GM21529 (cell line): Measurements from ENCODE around the gene CTDNEP1.
"Not testable (repeated sequence)": the region's sequence is repeated elsewhere in the genome, so short reads cannot be mapped to it uniquely, and the experiment has no call there.

Source experiments
- ATAC-seq: cut with Tn5 transposase; IDR thresholded peaks from one replicate; pipeline ENCODE4 v1.9.1; 2021; ENCODE audit not compliant: unreplicated experiment

The CTDNEP1 gene

DNA sequence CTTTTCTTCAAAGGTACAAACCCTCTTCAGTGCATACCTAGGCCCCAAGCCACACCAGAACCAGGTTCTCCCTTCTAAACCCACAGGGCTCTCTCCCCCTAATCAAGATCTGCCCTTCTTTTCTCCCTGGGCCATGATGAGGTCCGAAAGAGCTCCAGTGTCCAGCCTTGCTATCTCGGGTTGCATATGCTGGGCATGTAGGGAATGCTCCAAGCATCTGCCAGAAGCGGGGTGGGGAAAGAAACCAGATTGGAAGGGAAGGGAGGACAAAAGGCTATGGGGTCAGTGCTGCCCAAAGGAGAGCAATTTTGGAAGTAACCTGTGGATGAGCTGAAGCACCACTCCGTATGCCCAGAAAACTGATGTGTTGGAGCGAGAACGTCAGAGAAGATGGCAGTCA is 2.3 kb downstream of the CTDNEP1 start:
- ATAC-seq: no peak

DNA sequence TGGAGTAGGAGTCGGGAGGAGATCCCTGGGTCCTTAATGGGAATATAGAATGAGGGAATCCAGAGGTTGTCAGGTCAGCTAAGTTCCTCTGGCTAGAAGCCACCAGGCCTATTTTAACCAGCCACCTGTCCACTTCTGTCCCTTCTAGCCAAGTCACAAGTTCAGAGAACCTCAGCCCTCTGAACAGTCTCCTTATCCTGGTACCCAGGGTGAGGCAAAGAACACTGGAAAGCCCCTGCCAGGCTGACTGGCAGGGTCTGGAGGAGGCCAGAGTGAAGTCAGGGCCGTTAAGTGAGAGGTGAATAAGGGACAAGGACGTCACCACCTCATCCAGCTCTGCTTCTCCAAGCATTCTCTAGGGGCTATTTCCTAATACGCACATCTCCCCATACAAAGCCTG is 2.7 kb downstream of the CTDNEP1 start:
- no peak for ATAC-seq

DNA sequence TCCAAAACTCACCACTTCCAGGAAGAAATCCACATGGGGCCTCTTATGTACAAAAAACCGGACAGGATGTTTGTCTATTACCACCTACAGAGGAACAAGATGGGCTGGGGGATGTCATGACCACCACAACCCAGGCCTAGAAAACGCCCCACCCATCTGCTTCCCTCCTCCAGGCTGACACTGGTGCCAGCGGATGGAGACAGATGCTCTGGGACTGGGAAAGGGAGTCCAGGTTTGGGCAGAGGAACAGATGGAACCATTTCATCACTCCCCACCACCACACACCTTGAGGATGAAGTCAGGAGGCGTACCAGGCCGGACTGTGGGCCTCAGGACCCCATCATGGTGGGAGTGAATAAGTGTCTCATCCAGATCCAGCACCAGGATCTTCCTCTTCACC is 4.8 kb downstream of the CTDNEP1 start:
- ATAC-seq: no peak

DNA sequence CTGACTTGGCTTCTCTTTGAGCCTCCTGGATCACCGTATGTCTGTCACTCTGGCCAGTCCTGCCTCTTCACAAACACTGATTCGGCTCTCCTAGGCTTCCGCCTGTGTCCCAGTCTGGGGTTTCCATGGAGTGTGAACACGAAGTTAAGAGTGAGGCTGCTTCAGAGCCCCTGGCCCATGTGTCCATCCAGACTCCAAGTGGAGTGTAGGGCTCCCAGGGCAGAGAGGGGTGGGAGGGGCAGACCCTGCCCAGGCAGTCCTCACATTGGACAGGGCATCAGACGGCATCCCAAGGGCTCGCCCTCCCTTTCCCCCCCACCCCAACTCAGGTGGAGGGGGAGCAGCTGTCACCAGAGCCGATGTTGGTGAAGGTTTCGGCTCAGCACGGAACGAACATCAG is 7.7 kb downstream of the CTDNEP1 start:
- ATAC-seq: not testable (repeated sequence)

DNA sequence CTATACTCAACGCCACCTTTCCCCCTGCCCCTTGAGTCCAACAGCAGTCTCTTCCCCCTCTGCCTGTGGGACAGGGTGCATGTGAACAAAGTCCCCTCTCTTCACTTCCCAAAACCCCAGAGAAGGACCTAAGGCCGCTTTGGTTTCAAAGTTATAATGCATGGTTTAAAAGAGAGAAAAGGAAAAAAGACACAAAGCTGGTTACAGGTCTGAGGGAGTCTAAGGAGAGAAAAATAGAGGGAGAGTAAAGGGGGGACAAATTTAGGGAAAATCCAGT is 8.1 kb downstream of the CTDNEP1 start:
- ATAC-seq: no peak

DNA sequence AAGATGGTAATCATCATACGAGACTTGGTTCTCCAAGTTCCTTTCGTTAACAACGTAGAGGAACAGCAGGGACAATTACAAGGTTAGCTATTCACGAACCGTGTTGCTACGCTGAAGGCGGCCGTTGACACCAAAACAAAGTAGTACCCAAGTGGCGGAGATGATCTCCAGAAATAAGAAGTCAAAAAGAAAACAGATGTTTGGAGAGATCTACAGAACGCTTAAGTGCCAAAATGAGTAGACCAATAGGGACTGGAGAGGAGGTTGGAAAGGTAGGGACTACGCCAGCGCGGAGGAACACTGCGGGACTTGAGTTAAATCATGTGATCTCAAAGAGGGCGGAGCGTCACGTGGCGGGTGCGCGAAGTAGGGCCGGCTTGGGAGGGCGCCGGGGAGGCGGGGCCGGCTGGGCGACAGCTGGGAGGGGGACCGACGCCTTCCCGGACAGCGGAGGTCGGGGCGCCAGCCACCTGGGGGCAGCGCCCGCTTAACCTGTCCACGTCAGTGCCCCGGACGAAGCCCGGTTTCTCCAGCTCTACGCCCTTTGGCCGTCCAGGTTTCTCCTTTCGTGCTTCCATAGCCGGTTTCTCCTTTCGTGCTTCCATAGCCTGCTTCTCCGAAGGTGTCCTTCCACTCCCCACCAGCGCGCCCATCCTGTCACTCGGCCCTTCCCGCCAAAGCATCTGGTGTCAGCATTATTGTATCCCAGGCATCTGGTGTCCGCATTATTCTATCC is 8.6 kb downstream of the CTDNEP1 start:
- peak; percentile 43 for ATAC-seq

DNA sequence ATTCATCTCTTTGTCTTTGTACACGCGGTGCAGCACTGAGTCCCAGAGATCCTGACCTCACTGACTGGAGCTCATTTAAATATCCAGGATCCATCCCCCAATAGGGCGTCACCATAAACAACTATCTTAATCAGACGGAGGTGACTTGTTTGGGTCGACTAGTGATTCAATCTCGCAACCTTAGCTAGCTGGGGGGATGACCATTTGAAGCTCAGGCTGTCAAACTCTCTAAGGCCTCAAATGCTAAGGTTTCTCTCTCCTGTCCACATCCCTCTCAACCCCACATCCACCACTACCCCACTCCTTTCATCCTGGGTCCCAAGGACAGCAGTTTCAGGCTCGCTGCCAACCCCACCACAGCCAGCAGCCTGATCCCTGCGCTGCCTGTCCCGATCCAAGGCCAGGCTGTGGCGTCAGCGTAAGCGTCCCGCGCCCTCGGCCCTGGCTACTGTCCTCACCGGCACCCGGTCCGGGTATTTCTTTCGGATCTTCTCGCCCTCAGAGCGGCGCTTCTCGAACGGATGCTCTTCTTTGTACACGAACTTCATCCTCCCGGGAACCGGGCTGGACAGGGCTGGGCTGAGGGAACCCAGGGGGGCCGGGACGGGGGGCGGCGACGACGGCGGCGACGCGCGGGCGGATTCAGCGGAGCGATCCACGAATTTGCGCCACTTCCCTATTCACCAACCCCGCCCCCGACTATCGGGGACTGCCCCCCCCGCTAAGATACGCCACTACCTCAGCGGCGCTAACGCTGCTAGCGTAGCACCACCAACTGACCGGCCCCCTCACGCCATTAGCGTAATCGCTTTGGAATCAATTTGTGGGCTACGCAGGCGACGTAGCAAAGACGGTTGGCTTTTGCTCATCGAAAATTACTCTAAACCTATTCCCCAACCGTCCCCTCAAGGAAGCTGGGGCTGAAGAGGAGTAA is 9.5 kb downstream of the CTDNEP1 start, which contains the start of gene GABARAP:
TSS of gene GABARAP (minus strand) at position 667 of the 934 bp plus-strand sequence. CDS start at position 548, 119 bp downstream.
- ATAC-seq: no peak

DNA sequence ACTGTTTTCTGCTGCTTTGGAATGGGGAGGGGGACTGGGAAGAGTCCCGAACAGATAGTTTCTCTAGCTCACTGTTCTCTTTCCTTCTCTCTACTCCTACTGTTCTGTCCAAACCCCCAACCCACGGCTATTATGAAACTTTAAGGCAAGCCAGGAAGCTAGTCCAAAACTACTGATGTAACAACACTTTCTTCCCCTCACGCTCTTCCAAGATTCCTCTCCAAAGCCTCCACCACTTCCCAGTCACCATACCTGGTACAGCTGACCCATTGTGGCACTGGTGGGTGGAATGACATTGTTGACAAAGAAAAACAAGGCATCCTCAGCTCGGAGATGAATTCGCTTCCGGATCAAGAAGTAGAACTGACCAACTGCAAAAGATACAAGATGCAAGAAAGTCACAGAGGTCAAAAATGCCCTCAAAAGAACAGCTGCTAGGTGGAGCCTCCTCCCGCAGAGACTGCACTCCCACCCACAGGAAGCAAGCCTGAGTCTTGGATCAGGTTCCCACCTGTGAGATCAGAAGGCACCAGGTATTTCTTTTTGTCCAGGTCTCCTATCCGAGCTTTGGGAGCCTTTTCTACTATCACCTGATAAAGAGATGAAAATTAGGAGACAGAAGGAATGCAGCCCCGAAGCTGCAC is 10.3 kb downstream of the CTDNEP1 start:
- no peak for ATAC-seq

DNA sequence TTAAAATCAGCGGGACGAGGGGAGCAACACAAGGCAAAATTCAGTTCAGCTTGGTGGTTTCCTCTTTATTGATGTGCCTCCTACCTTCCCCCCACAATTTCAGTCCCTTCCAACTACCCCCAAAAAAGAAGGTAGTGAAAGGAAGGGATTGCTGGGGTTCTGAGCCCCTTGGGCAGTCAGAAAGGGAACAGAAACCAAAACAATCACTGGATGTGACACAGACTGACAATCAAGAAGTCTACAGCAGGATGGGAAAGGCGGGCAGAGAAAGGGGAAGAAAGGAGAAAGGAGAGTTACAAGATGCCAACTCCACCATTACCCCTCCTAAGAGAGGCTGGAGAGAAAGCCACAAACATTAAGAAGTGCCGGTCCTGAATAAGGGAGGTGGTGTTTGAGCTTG is 11.2 kb downstream of the CTDNEP1 start:
- ATAC-seq: no peak

DNA sequence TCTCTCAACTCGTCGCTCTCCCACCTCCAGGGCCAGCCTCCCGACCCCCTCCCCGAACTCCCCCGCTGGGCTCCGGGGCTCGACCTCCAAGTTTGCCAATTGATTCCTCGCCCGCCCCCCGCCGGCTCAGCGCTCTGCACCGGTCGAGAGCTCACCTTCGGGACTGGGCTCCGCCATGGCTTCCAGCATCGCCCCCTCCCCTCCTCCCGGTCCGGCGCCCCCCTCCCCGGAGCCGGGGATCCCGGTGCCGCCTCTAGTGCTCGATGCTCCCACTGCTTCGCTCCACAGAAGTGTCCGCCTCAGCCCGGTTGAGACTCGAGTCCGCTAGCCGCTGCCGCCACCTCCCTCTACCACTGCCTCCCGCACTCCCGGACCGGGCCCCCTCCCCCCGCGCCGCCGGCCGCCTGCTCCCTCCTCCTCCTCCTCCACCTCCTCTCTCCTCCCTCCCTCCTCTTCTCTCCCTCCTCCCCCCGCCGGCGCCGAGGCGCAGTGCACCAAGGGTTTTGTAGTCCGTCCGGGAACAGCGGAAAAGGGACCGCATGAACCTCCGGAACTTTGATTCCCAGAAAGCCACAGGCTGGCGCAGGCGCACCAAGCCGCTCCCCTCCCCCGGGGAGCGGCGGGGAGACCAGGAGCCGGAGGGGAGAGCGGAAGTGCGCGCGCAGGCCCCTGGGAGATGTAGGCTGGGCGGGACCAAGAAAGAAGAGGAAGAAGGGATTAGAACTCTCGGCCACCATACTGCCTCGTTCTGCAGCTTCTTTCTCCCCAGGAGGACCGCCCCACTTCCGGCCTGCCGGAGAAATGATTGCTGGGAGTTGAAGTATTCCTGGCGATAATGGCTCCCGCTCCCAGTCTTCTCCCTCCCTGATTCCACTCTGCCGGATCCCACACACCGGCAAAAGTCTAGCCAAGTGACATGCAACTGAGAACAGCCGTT is 12.2 kb downstream of the CTDNEP1 start, which contains the start of gene PHF23:
TSS of gene PHF23 (minus strand) at position 367 of the 937 bp plus-strand sequence. CDS start at position 189, 178 bp downstream.
- ATAC-seq: peak; percentile 43

DNA sequence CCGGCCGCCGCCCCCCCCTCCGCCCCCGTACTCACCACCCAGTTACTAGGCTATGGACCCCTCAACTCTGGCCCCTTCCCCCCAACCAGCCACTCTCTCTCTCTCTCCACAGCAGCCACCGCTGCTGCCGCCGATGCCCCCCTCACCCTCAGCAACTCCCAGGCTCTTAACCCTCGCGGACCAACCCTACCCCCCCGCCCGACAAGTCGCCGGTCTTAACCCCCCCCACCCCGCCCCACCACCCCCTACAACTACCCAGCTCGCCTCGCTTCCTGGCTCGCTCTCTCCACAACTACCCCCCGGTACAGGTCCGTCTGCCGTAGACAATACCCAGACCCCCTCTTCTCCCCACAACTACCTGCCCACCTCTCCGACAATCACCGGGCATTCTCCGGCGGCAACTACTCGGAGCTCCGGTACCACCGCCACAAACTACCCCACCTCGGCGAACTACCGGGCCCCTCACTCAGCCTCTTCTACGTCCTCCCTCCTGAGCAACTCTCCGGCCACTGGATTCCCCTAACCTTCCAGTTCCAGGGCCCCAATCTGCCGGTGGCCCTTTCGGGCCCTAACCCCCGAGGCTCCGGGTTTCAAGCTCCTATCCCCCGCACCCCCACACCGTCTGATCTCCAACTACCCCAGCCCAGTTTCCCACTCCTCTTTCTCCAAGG is 13.0 kb downstream of the CTDNEP1 start:
- ATAC-seq: no peak

DNA sequence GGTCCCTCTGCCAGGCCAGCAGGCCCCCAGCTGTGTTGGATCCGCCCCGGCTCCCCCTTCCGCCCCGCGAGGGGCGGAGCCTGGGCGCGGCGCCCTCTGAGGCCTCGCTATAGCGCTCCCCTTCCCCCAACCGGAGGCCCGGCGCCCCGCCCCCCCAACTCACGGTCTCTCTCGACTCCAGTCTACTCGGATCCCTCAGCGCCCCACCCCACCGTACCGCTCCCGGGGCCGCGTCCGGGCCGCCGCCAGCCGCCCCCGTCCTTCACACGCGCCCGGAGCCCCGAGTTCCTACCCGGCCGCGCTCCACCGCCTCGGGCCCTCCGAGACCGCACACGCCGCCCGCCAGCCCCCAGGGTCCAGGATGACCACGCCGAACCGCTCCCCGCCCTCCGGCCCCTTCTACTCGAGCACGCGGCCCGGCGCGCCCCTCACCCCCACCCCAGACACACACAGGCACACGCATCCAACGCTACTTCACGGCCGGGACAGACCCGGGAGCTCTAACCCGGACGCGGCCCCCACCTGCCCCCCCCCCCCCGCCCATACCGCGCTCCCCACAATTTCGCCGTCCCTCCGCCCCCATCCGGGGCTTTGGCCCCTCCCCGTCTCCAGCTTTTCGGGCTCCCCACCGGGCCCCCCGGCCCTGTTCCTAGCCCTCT is 13.6 kb downstream of the CTDNEP1 start:
- no peak for ATAC-seq

DNA sequence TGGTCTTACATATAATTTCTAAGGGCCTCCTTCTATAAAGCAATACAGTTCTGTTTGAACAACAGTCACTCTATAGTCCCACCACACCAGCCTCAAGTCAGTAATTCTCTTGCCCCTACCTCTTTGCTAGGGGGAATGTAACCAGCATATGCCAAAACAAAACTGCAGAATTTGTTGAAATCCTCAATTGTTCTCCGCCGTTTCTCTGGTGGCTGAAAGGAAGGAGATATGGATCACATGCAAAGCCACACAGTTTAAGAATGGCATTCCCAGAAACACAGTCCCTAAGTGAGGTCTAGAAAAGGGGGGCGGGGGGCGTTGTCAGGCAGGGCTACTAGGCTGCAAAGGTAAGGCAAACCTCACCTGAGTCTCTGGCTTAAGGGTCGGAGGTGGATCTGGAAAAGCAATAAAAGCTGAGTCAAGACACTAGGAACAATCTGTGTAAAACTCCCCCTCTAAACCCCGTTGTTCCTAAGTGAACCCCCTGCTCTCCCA is 14.2 kb downstream of the CTDNEP1 start:
- no peak for ATAC-seq

DNA sequence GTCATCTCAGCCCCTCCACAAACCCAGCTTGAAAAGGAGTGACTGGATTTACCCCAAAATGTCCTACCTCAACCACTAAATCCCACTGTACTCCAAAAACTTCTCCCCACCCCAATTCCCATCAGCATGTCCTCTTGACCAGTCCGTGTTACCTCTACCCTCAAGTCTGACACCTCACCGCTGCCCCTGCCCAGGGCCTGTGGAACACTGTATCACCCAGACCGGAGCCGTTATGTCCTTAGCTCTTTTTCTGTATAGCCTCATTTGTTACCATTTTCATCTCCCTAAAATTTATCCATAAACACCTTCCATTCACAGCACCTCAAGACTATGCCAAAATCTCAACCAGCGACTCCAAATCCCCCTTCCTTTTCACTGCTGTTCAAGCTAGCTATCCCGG is 14.7 kb downstream of the CTDNEP1 start:
- no peak for ATAC-seq

DNA sequence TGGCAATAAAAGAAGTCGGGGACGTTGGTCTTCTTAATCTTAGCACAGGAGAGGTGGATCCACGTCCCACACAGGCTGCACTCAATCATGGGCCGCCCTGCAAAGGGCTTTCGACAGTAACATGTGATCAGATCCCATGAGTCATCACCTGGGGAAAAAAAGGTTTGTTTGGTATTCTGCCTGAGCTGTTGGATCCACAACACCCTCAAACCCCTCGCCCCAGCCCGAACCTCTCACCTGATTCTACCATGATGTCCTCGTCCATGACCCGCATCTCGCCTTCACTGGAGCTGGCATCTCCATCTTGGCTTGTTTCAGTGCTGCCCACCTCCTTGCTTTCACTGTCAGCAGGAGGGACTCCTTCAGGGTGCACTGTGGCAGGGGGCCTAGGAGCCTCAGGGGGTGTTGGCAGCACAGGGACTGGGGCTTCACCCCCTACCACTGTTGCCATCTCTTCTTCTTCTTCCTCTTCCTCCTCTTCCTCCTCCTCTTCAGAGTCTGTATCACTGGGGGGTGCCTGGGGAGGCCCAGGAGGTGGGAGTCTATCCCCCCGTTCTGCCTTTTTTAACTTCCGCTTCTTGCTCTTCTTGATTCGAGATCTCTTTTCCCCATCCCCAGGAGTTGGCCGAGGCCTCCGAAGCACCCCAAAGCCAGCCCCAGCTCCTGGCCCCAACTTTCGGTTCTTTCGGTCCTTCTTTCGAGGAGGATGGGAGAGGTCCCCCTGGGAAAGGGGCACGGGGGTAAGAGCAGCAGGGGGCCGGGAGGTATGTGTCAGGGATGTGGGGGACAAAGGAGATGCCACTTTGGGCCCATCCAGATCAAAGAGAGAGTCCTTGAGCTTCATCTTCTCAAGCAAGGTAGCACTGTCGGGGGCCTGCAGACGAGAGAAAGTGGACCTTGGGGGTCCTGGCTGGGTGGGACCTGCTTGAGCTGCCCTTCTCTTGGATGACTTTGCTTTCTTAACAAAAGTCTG is 15.6 kb downstream of the CTDNEP1 start:
- no peak for ATAC-seq

DNA sequence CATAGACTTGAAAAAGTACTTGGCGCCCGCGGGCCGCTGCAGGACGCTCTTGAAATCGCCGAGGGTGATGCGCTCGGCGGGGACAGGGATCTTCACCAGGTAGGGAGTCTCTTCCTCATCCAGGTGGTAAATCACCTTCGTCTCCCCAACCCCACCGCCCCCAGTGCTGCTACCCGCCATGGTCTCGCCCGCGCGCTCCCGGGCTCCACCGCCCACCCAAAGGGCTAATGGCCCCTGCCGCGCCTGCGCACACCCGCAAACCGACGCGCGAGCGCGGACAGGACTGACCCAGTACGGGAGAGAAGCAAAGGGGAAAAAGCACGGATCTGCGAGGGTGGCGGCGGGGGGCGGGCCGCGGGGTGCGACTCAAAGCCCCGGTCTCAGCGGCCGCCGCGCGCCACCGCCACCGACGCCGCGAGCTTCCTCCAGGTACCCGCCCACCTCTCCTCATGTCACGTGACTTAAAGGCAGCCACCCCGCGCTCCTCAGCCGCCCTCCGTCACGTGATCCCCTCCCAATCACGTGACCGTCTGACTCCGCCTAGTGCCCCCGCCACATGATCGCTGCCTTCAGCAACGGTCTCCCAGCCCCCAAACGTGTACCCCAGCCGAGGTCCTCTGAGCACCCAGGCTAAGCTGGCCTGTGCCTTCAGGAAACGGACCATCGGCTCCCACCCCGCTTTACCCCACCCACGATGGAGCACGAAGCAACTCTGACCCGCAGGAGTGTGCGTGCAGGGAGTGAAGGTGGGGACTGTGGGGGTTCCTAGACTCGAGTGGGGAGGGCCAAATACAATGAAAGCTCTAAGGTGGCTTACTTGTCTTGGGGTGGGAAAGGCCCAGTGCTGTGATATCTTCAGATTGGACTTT is 17.2 kb downstream of the CTDNEP1 start, which contains the start of gene DVL2:
TSS of gene DVL2 (minus strand) at position 435 of the 869 bp plus-strand sequence. CDS start at position 180, 255 bp downstream.
- peak; percentile 54 for ATAC-seq

DNA sequence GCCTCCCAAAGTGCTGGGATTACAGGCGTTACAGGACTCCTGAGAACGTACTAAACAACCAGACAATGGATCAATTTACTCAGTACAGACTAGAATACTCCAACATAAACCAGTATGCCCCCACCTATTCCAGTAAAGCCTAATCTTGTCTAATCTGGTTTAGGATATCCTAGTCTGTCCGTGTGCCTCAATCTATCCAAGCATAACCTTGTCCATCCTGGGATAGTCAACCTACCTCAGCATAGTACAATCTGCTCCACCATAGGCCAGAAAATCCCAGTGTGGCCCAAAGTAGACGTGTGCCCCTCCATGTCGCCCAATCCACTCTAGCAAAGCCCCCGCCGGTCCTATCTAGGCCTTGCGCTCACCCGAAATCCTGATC is 17.8 kb downstream of the CTDNEP1 start:
- no peak for ATAC-seq
